ENCODE results near the gene POLR1C.
A peak's percentile ranks its signal among the peaks of the same experiment; 100 is the strongest.

The POLR1C gene

GRCh38 chr6:43504756-43505593 is 11.9 kb upstream of the POLR1C start:
- no peak for ATAC-seq (ENCODE audit: low read depth)
- H3K27ac ChIP-seq (ENCODE audit: poor library complexity, severe bottlenecking) = no peak overlapping the region
- no peaks in the 10 kb centered on the region for H3K9me3 ChIP-seq (ENCODE audit: severe bottlenecking)

GRCh38 chr6:43505718-43506117 is 11.2 kb upstream of the POLR1C start:
- Histone ChIP-seq H3K27me3 (ENCODE audit: insufficient read depth, poor library complexity, severe bottlenecking) (no peaks in the 10 kb centered on the region), H3K9me3 (ENCODE audit: severe bottlenecking) (no peaks in the 10 kb centered on the region), H3K4me1 (ENCODE audit: insufficient read depth, poor library complexity, severe bottlenecking) (no peaks in the 10 kb centered on the region), H3K36me3 (ENCODE audit: low read depth) (peaks cover 18% of the 10 kb centered on the region), H3K27ac (ENCODE audit: poor library complexity, severe bottlenecking) (no peak overlapping the region), H3K4me3 (ENCODE audit: severe bottlenecking) (no peak overlapping the region)
- ATAC-seq (ENCODE audit: low read depth) = no peak
- no peak for DNase-seq (ENCODE audit: low spot score)
- TF ChIP-seq CTCF (IDR thresholded peaks at IDR 0.05; ENCODE audit: poor library complexity, severe bottlenecking) = no peak

More at GRCh38 chr6:43504756-43505593, 11.9 kb upstream of the POLR1C start:
- Histone ChIP-seq H3K36me3 (ENCODE audit: low read depth) (peaks cover 26% of the 10 kb centered on the region), H3K27me3 (ENCODE audit: insufficient read depth, poor library complexity, severe bottlenecking) (no peaks in the 10 kb centered on the region), H3K4me3 (ENCODE audit: severe bottlenecking) (no peak overlapping the region), H3K4me1 (ENCODE audit: insufficient read depth, poor library complexity, severe bottlenecking) (no peaks in the 10 kb centered on the region)
- no peak for DNase-seq (ENCODE audit: low spot score)
- TF ChIP-seq CTCF (IDR thresholded peaks at IDR 0.05; ENCODE audit: poor library complexity, severe bottlenecking) = no peak

- Histone ChIP-seq H3K27ac (ENCODE audit: poor library complexity, severe bottlenecking) (no peak overlapping the region), H3K36me3 (ENCODE audit: low read depth) (peaks cover 14% of the 10 kb centered on the region)
- no peak for ATAC-seq (ENCODE audit: low read depth)
Measured at GRCh38 chr6:43506171-43506570, 10.7 kb upstream of the POLR1C start.

GRCh38 chr6:43506667-43507471 is 10.0 kb upstream of the POLR1C start:
- Histone ChIP-seq H3K4me3 (ENCODE audit: severe bottlenecking) (no peak overlapping the region), H3K9me3 (ENCODE audit: severe bottlenecking) (no peaks in the 10 kb centered on the region), H3K27me3 (ENCODE audit: insufficient read depth, poor library complexity, severe bottlenecking) (no peaks in the 10 kb centered on the region), H3K27ac (ENCODE audit: poor library complexity, severe bottlenecking) (no peak overlapping the region), H3K36me3 (ENCODE audit: low read depth) (peaks cover 10% of the 10 kb centered on the region), H3K4me1 (ENCODE audit: insufficient read depth, poor library complexity, severe bottlenecking) (no peaks in the 10 kb centered on the region)
- peak; percentile 96 for TF ChIP-seq CTCF (IDR thresholded peaks at IDR 0.05; ENCODE audit: poor library complexity, severe bottlenecking)
- peak; percentile 55 for ATAC-seq (ENCODE audit: low read depth)
- no peak for DNase-seq (ENCODE audit: low spot score)

More at GRCh38 chr6:43506171-43506570, 10.7 kb upstream of the POLR1C start:
- Histone ChIP-seq H3K9me3 (ENCODE audit: severe bottlenecking) (no peaks in the 10 kb centered on the region), H3K27me3 (ENCODE audit: insufficient read depth, poor library complexity, severe bottlenecking) (no peaks in the 10 kb centered on the region), H3K4me3 (ENCODE audit: severe bottlenecking) (no peak overlapping the region), H3K4me1 (ENCODE audit: insufficient read depth, poor library complexity, severe bottlenecking) (no peaks in the 10 kb centered on the region)
- no peak for TF ChIP-seq CTCF (IDR thresholded peaks at IDR 0.05; ENCODE audit: poor library complexity, severe bottlenecking)
- DNase-seq (ENCODE audit: low spot score) = no peak
